Neural cell (in vitro differentiated cells): ENCODE results near the gene NUP98. TPM values are rescaled to one million over a fixed set of nuclear protein-coding genes. Genes with fewer than 3 reads are reported as not detected.

Experiments used
- H2AFZ ChIP-seq: fragments of 200-600, 300-800 bp; sonication (generic), shearing (Covaris generic); 2 replicates; pipeline ENCODE4 v1.6.0; 2014; ENCODE audit warnings: low read depth, mild to moderate bottlenecking, antibody characterized with exemption, low read length, moderate library complexity
- H3F3A ChIP-seq: fragments of 200-600 bp; shearing (Covaris generic); 2 replicates; pipeline ENCODE4 v1.6.1; 2016; ENCODE audit warnings: mild to moderate bottlenecking, moderate library complexity, mixed read lengths, antibody characterized with exemption, low read length; ENCODE audit not compliant: insufficient read depth, poor library complexity, severe bottlenecking
- H3K27ac ChIP-seq: fragments of 200-600, 300-800 bp; sonication (generic), shearing (Covaris generic); 2 replicates; pipeline ENCODE4 v1.5.1; 2014; ENCODE audit warnings: mild to moderate bottlenecking, low read length, moderate library complexity
- H3K27me3 ChIP-seq: fragments of 300-800, 200-600 bp; sonication (generic), shearing (Covaris generic); 2 replicates; pipeline ENCODE4 v1.6.0; 2014; ENCODE audit warnings: mild to moderate bottlenecking, low read depth, low read length, moderate library complexity; ENCODE audit not compliant: insufficient read depth
- H3K36me3 ChIP-seq: fragments of 300-800, 200-600 bp; sonication (generic), shearing (Covaris generic); 2 replicates; pipeline ENCODE4 v1.5.1; 2014; ENCODE audit warnings: mild to moderate bottlenecking, antibody characterized with exemption, low read length, moderate library complexity; ENCODE audit not compliant: insufficient read depth
- H3K4me2 ChIP-seq: fragments of 300-800, 200-600 bp; sonication (generic), shearing (Covaris generic); 2 replicates; pipeline ENCODE4 v1.6.0; 2014; ENCODE audit warnings: mild to moderate bottlenecking, low read length
- H3K4me3 ChIP-seq: fragments of 300-800, 200-600 bp; sonication (generic), shearing (Covaris generic); 2 replicates; pipeline ENCODE4 v1.5.1; 2014; ENCODE audit warnings: mild to moderate bottlenecking, low read length, moderate library complexity
- H3K79me2 ChIP-seq: fragments of 200-600 bp; shearing (Covaris generic); replicated peaks from 2 replicates; pipeline ENCODE4 v1.6.0; 2014; ENCODE audit warnings: mild to moderate bottlenecking, low read length, moderate library complexity; ENCODE audit not compliant: insufficient read depth
- H3K9ac ChIP-seq: fragments of 300-800, 200-600 bp; sonication (generic), shearing (Covaris generic); 2 replicates; pipeline ENCODE4 v1.6.1; 2016; ENCODE audit warnings: mild to moderate bottlenecking, low read length, mixed read lengths
- H3K9me2 ChIP-seq: fragments of 200-600 bp; shearing (Covaris generic); 2 replicates; pipeline ENCODE4 v1.6.1; 2016; ENCODE audit warnings: mild to moderate bottlenecking, low read length, mixed read lengths; ENCODE audit not compliant: insufficient read depth
- H3K9me3 ChIP-seq: fragments of 200-600, 300-800 bp; sonication (generic), shearing (Covaris generic); 2 replicates; pipeline ENCODE4 v1.6.1; 2016; ENCODE audit warnings: mild to moderate bottlenecking, mixed run types, low read length, moderate library complexity, mixed read lengths
- H4K20me1 ChIP-seq: fragments of 200-600 bp; shearing (Covaris generic); 2 replicates; pipeline ENCODE4 v1.6.1; 2016; ENCODE audit warnings: mild to moderate bottlenecking, mixed run types; ENCODE audit not compliant: insufficient read depth
- CTCF ChIP-seq: fragments of 450-650 bp; IDR thresholded peaks from 2 replicates; pipeline ENCODE4 v1.5.1; 2014; ENCODE audit warnings: antibody characterized with exemption, mild to moderate bottlenecking, moderate library complexity; ENCODE audit not compliant: poor library complexity, severe bottlenecking
- EP300 ChIP-seq: fragments of 450-650 bp; conservative IDR thresholded peaks from 2 replicates; pipeline ENCODE4 v1.6.1; 2014; ENCODE audit warnings: antibody characterized with exemption, mild to moderate bottlenecking, moderate library complexity; ENCODE audit not compliant: poor library complexity, severe bottlenecking
- EZH2 ChIP-seq: fragments of 200-600, 300-800 bp; shearing (Covaris generic), sonication (generic); IDR thresholded peaks from 2 replicates; pipeline ENCODE4 v1.6.1; 2014; ENCODE audit warnings: antibody characterized with exemption, low read length, borderline replicate concordance, mild to moderate bottlenecking; ENCODE audit not compliant: insufficient read depth, poor library complexity, severe bottlenecking
- MXI1 ChIP-seq: fragments of 450-650 bp; conservative IDR thresholded peaks from 2 replicates; pipeline ENCODE4 v1.6.1; 2014; ENCODE audit warnings: antibody characterized with exemption, mild to moderate bottlenecking; ENCODE audit not compliant: poor library complexity, severe bottlenecking
- POLR2AphosphoS5 ChIP-seq: IDR thresholded peaks from 2 replicates; pipeline ENCODE4 v1.6.1; 2012
- RAD21 ChIP-seq: fragments of 450-650 bp; conservative IDR thresholded peaks from 2 replicates; pipeline ENCODE4 v1.6.1; 2014; ENCODE audit warnings: antibody characterized with exemption, mild to moderate bottlenecking, moderate library complexity
- REST ChIP-seq: IDR thresholded peaks from 2 replicates; pipeline ENCODE4 v1.6.1; 2012; ENCODE audit warnings: borderline replicate concordance
- SMC3 ChIP-seq: fragments of 450-650 bp; conservative IDR thresholded peaks from 2 replicates; pipeline ENCODE4 v1.6.1; 2014; ENCODE audit warnings: antibody characterized with exemption, mild to moderate bottlenecking, moderate library complexity; ENCODE audit not compliant: poor library complexity
- TAF1 ChIP-seq: IDR thresholded peaks from 2 replicates; pipeline ENCODE4 v1.6.1; 2012; ENCODE audit warnings: low read depth
- polyA plus RNA-seq: library from polyadenylated mRNA; depleted of rRNA; stranded (reverse); fragments of >200 nt; gene quantifications from 2 replicates; pipeline ENCODE4 v1.2.3, GENCODE V29; 2014

NUP98 gene
- polyA plus RNA-seq, 1 donor from 2014 or later = 28.9 TPM

GRCh38 chr11:3732671-3733436 lies 64.5 kb downstream of the NUP98 start:
- Histone ChIP-seq H3K27me3 (no peaks in the 10 kb centered on the region), H3K4me3 (no peak overlapping the region), H3K4me2 (no peak overlapping the region), H3K9me3 (no peaks in the 10 kb centered on the region), H2AFZ (no peak overlapping the region), H3K36me3 (no peaks in the 10 kb centered on the region), H3K9me2 (no peaks in the 10 kb centered on the region), H3K27ac (no peak overlapping the region), H4K20me1 (no peaks in the 10 kb centered on the region), H3F3A (no peaks in the 10 kb centered on the region), H3K79me2 (no peaks in the 10 kb centered on the region), H3K9ac (no peak overlapping the region)
- TF ChIP-seq EZH2 (no peak), RAD21 (no peak), EP300 (no peak), MXI1 (no peak), REST (no peak), SMC3 (no peak), POLR2AphosphoS5 (no peak), TAF1 (no peak), CTCF (no peak)

- Histone ChIP-seq H3K4me2 (no peak overlapping the region), H3K9me2 (no peaks in the 10 kb centered on the region), H3K9ac (no peak overlapping the region), H3K27me3 (no peaks in the 10 kb centered on the region), H3K9me3 (no peaks in the 10 kb centered on the region), H2AFZ (no peak overlapping the region), H3F3A (no peaks in the 10 kb centered on the region), H3K36me3 (peaks cover 16% of the 10 kb centered on the region), H3K4me3 (no peak overlapping the region), H4K20me1 (no peaks in the 10 kb centered on the region), H3K27ac (no peak overlapping the region), H3K79me2 (no peaks in the 10 kb centered on the region)
- TF ChIP-seq RAD21 (no peak), SMC3 (no peak), MXI1 (no peak), CTCF (no peak), TAF1 (no peak), EP300 (no peak)
Observed at GRCh38 chr11:3723014-3723708, 74.2 kb downstream of the NUP98 start.
